HG03039 (cell line): ENCODE results near the gene P2RY13.

ENCODE experiments used
- ATAC-seq: cut with Tn5 transposase; IDR thresholded peaks from one replicate; pipeline ENCODE4 v1.9.1; 2021; ENCODE audit warnings: mild to moderate bottlenecking, moderate library complexity; ENCODE audit not compliant: unreplicated experiment

The P2RY13 gene

GRCh38 chr3:151329363-151329762 lies at the start of gene P2RY13:
P2RY13 (minus strand) TSS chr3:151329549; CDS start chr3:151329528, 21 bp downstream.
- ATAC-seq: no peak

- peak; percentile 66 for ATAC-seq
Measured at GRCh38 chr3:151377768-151378385, 48.5 kb upstream of the P2RY13 start.

- no peak for ATAC-seq
Measured at GRCh38 chr3:151372063-151372820, 42.9 kb upstream of the P2RY13 start.

GRCh38 chr3:151371526-151371925 lies 42.2 kb upstream of the P2RY13 start:
- no peak for ATAC-seq

- ATAC-seq: no peak
Measured at GRCh38 chr3:151367448-151367847, 38.1 kb upstream of the P2RY13 start.

- ATAC-seq: no peak
Measured at GRCh38 chr3:151366993-151367392, 37.6 kb upstream of the P2RY13 start.

GRCh38 chr3:151362751-151363174 lies 33.4 kb upstream of the P2RY13 start:
- no peak for ATAC-seq

- no peak for ATAC-seq
Measured at GRCh38 chr3:151357463-151357850, 28.1 kb upstream of the P2RY13 start.

GRCh38 chr3:151356794-151357462 lies 27.6 kb upstream of the P2RY13 start:
- ATAC-seq: no peak

- peak; percentile 11 for ATAC-seq
Measured at GRCh38 chr3:151351648-151352047, 22.3 kb upstream of the P2RY13 start.

- ATAC-seq: peak; percentile 75
Measured at GRCh38 chr3:151351219-151351618, 21.9 kb upstream of the P2RY13 start.

GRCh38 chr3:151350656-151351055 lies 21.3 kb upstream of the P2RY13 start:
- no peak for ATAC-seq

- ATAC-seq: no peak
Measured at GRCh38 chr3:151347432-151347831, 18.1 kb upstream of the P2RY13 start.

GRCh38 chr3:151346292-151346691 lies 16.9 kb upstream of the P2RY13 start:
- no peak for ATAC-seq

GRCh38 chr3:151345859-151346258 lies 16.5 kb upstream of the P2RY13 start:
- ATAC-seq: no peak

GRCh38 chr3:151331696-151332095 lies 2.3 kb upstream of the P2RY13 start:
- no peak for ATAC-seq

- ATAC-seq: no peak
Measured at GRCh38 chr3:151330899-151331298, 1.6 kb upstream of the P2RY13 start.

- no peak for ATAC-seq
Measured at GRCh38 chr3:151330379-151330778, 1.0 kb upstream of the P2RY13 start.

- ATAC-seq: no peak
Measured at GRCh38 chr3:151328298-151328995, 902 bp downstream of the P2RY13 start.

- ATAC-seq: no peak
Measured at GRCh38 chr3:151327571-151328198, 1.7 kb downstream of the P2RY13 start.

- ATAC-seq: no peak
Measured at GRCh38 chr3:151322511-151322910, 6.8 kb downstream of the P2RY13 start.
